ENCODE data around the gene VPREB3.

VPREB3 gene

GRCh38 chr22:23789121-23789520 lies 34.9 kb upstream of the VPREB3 start:
- Histone ChIP-seq H3K27me3 (ENCODE audit: control insufficient read depth, insufficient read depth, low read length) (no peaks in the 10 kb centered on the region), H3K9me3 (ENCODE audit: control insufficient read depth, insufficient read depth, low read length) (no peaks in the 10 kb centered on the region), H3K9ac (ENCODE audit: low read depth, low read length) (no peak overlapping the region), H3K4me3 (ENCODE audit: low read depth, low read length) (no peak overlapping the region), H3K36me3 (ENCODE audit: control insufficient read depth, insufficient read depth, low read length) (peaks cover 12% of the 10 kb centered on the region), H3K4me1 (ENCODE audit: control insufficient read depth, insufficient read depth, low read length) (peaks cover 7% of the 10 kb centered on the region)

GRCh38 chr22:23787910-23788309 lies 33.7 kb upstream of the VPREB3 start:
- peaks cover 7% of the 10 kb centered on the region for H3K4me1 ChIP-seq (ENCODE audit: control insufficient read depth, insufficient read depth, low read length)
- H3K27me3 ChIP-seq (ENCODE audit: control insufficient read depth, insufficient read depth, low read length), result no peaks in the 10 kb centered on the region
- peak overlapping the region; percentile 92 for H3K4me3 ChIP-seq (ENCODE audit: low read depth, low read length)
- H3K9ac ChIP-seq (ENCODE audit: low read depth, low read length), result peak overlapping the region; percentile 79
- no peaks in the 10 kb centered on the region for H3K9me3 ChIP-seq (ENCODE audit: control insufficient read depth, insufficient read depth, low read length)
- peaks cover 9% of the 10 kb centered on the region for H3K36me3 ChIP-seq (ENCODE audit: control insufficient read depth, insufficient read depth, low read length)

- peak overlapping the region; percentile 79 for H3K9ac ChIP-seq (ENCODE audit: low read depth, low read length)
- no peaks in the 10 kb centered on the region for H3K9me3 ChIP-seq (ENCODE audit: control insufficient read depth, insufficient read depth, low read length)
- H3K4me3 ChIP-seq (ENCODE audit: low read depth, low read length), result peak overlapping the region; percentile 92
- H3K27me3 ChIP-seq (ENCODE audit: control insufficient read depth, insufficient read depth, low read length), result no peaks in the 10 kb centered on the region
- peaks cover 7% of the 10 kb centered on the region for H3K4me1 ChIP-seq (ENCODE audit: control insufficient read depth, insufficient read depth, low read length)
- peaks cover 11% of the 10 kb centered on the region for H3K36me3 ChIP-seq (ENCODE audit: control insufficient read depth, insufficient read depth, low read length)
Observed at GRCh38 chr22:23787600-23787896, 33.3 kb upstream of the VPREB3 start.

GRCh38 chr22:23786752-23787599 lies 32.8 kb upstream of the VPREB3 start, which contains the start of gene SMARCB1:
SMARCB1 (plus strand) TSS chr22:23786966; CDS start chr22:23787170, 204 bp downstream.
- peak within 1 kb of the TSS; percentile 95 for H3K9ac ChIP-seq (ENCODE audit: low read depth, low read length)
- H3K9me3 ChIP-seq (ENCODE audit: control insufficient read depth, insufficient read depth, low read length), result no peaks in the 10 kb centered on the region
- peaks cover 8% of the 10 kb centered on the region for H3K36me3 ChIP-seq (ENCODE audit: control insufficient read depth, insufficient read depth, low read length)
- peak within 1 kb of the TSS; percentile 92 for H3K4me3 ChIP-seq (ENCODE audit: low read depth, low read length)
- peaks cover 7% of the 10 kb centered on the region for H3K4me1 ChIP-seq (ENCODE audit: control insufficient read depth, insufficient read depth, low read length)
- no peaks in the 10 kb centered on the region for H3K27me3 ChIP-seq (ENCODE audit: control insufficient read depth, insufficient read depth, low read length)

- peaks cover 4% of the 10 kb centered on the region for H3K36me3 ChIP-seq (ENCODE audit: control insufficient read depth, insufficient read depth, low read length)
- H3K4me3 ChIP-seq (ENCODE audit: low read depth, low read length), result peak overlapping the region; percentile 54
- peaks cover 7% of the 10 kb centered on the region for H3K4me1 ChIP-seq (ENCODE audit: control insufficient read depth, insufficient read depth, low read length)
Observed at GRCh38 chr22:23786261-23786710, 32.1 kb upstream of the VPREB3 start.

GRCh38 chr22:23784215-23784732 lies 30.0 kb upstream of the VPREB3 start:
- no peak overlapping the region for H3K9ac ChIP-seq (ENCODE audit: low read depth, low read length)
- peaks cover 2% of the 10 kb centered on the region for H3K4me1 ChIP-seq (ENCODE audit: control insufficient read depth, insufficient read depth, low read length)

More at GRCh38 chr22:23786261-23786710, 32.1 kb upstream of the VPREB3 start:
- H3K9ac ChIP-seq (ENCODE audit: low read depth, low read length), result peak overlapping the region; percentile 62
- no peaks in the 10 kb centered on the region for H3K9me3 ChIP-seq (ENCODE audit: control insufficient read depth, insufficient read depth, low read length)
- H3K27me3 ChIP-seq (ENCODE audit: control insufficient read depth, insufficient read depth, low read length), result no peaks in the 10 kb centered on the region

GRCh38 chr22:23783265-23784150 lies 29.3 kb upstream of the VPREB3 start:
- Histone ChIP-seq H3K9me3 (ENCODE audit: control insufficient read depth, insufficient read depth, low read length) (no peaks in the 10 kb centered on the region), H3K4me1 (ENCODE audit: control insufficient read depth, insufficient read depth, low read length) (no peaks in the 10 kb centered on the region), H3K36me3 (ENCODE audit: control insufficient read depth, insufficient read depth, low read length) (peaks cover 3% of the 10 kb centered on the region), H3K4me3 (ENCODE audit: low read depth, low read length) (no peak overlapping the region), H3K9ac (ENCODE audit: low read depth, low read length) (no peak overlapping the region), H3K27me3 (ENCODE audit: control insufficient read depth, insufficient read depth, low read length) (no peaks in the 10 kb centered on the region)

More at GRCh38 chr22:23784215-23784732, 30.0 kb upstream of the VPREB3 start:
- Histone ChIP-seq H3K27me3 (ENCODE audit: control insufficient read depth, insufficient read depth, low read length) (no peaks in the 10 kb centered on the region), H3K36me3 (ENCODE audit: control insufficient read depth, insufficient read depth, low read length) (peaks cover 3% of the 10 kb centered on the region), H3K9me3 (ENCODE audit: control insufficient read depth, insufficient read depth, low read length) (no peaks in the 10 kb centered on the region), H3K4me3 (ENCODE audit: low read depth, low read length) (no peak overlapping the region)

GRCh38 chr22:23782703-23783102 lies 28.5 kb upstream of the VPREB3 start:
- Histone ChIP-seq H3K4me1 (ENCODE audit: control insufficient read depth, insufficient read depth, low read length) (no peaks in the 10 kb centered on the region), H3K27me3 (ENCODE audit: control insufficient read depth, insufficient read depth, low read length) (no peaks in the 10 kb centered on the region), H3K4me3 (ENCODE audit: low read depth, low read length) (no peak overlapping the region), H3K36me3 (ENCODE audit: control insufficient read depth, insufficient read depth, low read length) (peaks cover 3% of the 10 kb centered on the region), H3K9ac (ENCODE audit: low read depth, low read length) (no peak overlapping the region), H3K9me3 (ENCODE audit: control insufficient read depth, insufficient read depth, low read length) (no peaks in the 10 kb centered on the region)

- H3K9me3 ChIP-seq (ENCODE audit: control insufficient read depth, insufficient read depth, low read length), result no peaks in the 10 kb centered on the region
- H3K4me1 ChIP-seq (ENCODE audit: control insufficient read depth, insufficient read depth, low read length), result no peaks in the 10 kb centered on the region
- H3K4me3 ChIP-seq (ENCODE audit: low read depth, low read length), result no peak overlapping the region
- no peaks in the 10 kb centered on the region for H3K27me3 ChIP-seq (ENCODE audit: control insufficient read depth, insufficient read depth, low read length)
- no peak overlapping the region for H3K9ac ChIP-seq (ENCODE audit: low read depth, low read length)
- peaks cover 3% of the 10 kb centered on the region for H3K36me3 ChIP-seq (ENCODE audit: control insufficient read depth, insufficient read depth, low read length)
Observed at GRCh38 chr22:23782252-23782651, 28.0 kb upstream of the VPREB3 start.

GRCh38 chr22:23781511-23782183 lies 27.4 kb upstream of the VPREB3 start:
- Histone ChIP-seq H3K4me3 (ENCODE audit: low read depth, low read length) (no peak overlapping the region), H3K27me3 (ENCODE audit: control insufficient read depth, insufficient read depth, low read length) (no peaks in the 10 kb centered on the region), H3K4me1 (ENCODE audit: control insufficient read depth, insufficient read depth, low read length) (no peaks in the 10 kb centered on the region), H3K36me3 (ENCODE audit: control insufficient read depth, insufficient read depth, low read length) (peaks cover 3% of the 10 kb centered on the region), H3K9ac (ENCODE audit: low read depth, low read length) (no peak overlapping the region), H3K9me3 (ENCODE audit: control insufficient read depth, insufficient read depth, low read length) (no peaks in the 10 kb centered on the region)

- Histone ChIP-seq H3K36me3 (ENCODE audit: control insufficient read depth, insufficient read depth, low read length) (peaks cover 3% of the 10 kb centered on the region), H3K9ac (ENCODE audit: low read depth, low read length) (no peak overlapping the region)
Observed at GRCh38 chr22:23781065-23781464, 26.8 kb upstream of the VPREB3 start.

More at GRCh38 chr22:23781065-23781464, 26.8 kb upstream of the VPREB3 start:
- no peaks in the 10 kb centered on the region for H3K4me1 ChIP-seq (ENCODE audit: control insufficient read depth, insufficient read depth, low read length)
- H3K9me3 ChIP-seq (ENCODE audit: control insufficient read depth, insufficient read depth, low read length), result no peaks in the 10 kb centered on the region
- H3K27me3 ChIP-seq (ENCODE audit: control insufficient read depth, insufficient read depth, low read length), result no peaks in the 10 kb centered on the region
- no peak overlapping the region for H3K4me3 ChIP-seq (ENCODE audit: low read depth, low read length)

All from iPS-15b (cell line).